HG02798 (cell line): Measurements from ENCODE around the gene ATG14.
A peak's percentile ranks its signal among the peaks of the same experiment; 100 is the strongest.
"Not testable (repeated sequence)": the region's sequence is repeated elsewhere in the genome, so short reads cannot be mapped to it uniquely, and the experiment has no call there.

Experiments
- ATAC-seq: cut with Tn5 transposase; IDR thresholded peaks from one replicate; pipeline ENCODE4 v1.9.1; 2021; ENCODE audit warnings: mild to moderate bottlenecking; ENCODE audit not compliant: unreplicated experiment, poor library complexity

Gene ATG14, protein sequence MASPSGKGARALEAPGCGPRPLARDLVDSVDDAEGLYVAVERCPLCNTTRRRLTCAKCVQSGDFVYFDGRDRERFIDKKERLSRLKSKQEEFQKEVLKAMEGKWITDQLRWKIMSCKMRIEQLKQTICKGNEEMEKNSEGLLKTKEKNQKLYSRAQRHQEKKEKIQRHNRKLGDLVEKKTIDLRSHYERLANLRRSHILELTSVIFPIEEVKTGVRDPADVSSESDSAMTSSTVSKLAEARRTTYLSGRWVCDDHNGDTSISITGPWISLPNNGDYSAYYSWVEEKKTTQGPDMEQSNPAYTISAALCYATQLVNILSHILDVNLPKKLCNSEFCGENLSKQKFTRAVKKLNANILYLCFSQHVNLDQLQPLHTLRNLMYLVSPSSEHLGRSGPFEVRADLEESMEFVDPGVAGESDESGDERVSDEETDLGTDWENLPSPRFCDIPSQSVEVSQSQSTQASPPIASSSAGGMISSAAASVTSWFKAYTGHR

DNA sequence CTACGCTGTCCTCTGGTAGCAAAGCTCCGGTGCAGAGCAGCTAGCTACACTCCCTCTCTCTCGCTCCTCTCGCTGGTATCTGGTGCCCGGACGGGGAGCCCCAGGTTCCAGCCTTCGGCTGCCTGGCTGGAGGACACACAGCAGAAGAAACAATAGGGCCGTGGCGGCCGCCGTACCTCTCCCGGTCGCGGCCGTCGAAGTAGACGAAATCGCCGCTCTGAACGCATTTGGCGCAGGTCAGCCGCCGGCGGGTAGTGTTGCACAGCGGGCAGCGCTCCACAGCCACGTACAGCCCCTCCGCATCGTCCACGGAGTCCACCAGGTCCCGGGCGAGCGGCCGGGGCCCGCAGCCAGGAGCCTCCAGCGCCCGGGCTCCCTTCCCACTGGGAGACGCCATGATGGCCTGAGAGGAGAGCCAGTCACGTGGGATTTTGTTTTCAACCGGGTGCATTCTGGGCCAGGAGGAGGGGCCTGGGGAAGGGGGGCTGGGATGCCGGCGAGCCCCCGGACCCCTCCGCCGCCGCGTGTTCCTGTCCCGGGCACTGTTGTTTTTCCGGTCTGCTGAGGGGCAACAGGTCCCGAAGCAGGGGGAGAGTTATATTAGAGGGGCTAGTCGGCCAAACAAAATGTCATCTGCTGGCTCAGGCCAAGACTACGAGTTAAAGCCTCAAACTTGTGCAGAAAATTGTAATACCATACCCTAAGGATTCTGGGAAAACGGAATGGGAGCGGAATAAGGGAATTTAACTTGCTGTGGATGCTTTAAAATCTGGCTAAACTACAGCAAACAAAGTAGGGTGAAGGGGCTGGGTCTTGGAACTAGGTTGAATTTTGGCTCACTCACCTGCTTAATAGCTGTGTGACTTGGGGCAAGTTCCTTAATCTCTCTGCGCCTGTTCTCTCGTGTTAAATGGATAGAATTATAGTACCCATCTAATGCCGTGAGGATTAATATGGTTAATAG, at the start of gene ATG14:
Gene ATG14, minus strand, starts transcription at position 405 of the 964 bp plus-strand sequence. Its CDS starts 8 bp downstream, at position 397.
- peak; percentile 96 for ATAC-seq

DNA sequence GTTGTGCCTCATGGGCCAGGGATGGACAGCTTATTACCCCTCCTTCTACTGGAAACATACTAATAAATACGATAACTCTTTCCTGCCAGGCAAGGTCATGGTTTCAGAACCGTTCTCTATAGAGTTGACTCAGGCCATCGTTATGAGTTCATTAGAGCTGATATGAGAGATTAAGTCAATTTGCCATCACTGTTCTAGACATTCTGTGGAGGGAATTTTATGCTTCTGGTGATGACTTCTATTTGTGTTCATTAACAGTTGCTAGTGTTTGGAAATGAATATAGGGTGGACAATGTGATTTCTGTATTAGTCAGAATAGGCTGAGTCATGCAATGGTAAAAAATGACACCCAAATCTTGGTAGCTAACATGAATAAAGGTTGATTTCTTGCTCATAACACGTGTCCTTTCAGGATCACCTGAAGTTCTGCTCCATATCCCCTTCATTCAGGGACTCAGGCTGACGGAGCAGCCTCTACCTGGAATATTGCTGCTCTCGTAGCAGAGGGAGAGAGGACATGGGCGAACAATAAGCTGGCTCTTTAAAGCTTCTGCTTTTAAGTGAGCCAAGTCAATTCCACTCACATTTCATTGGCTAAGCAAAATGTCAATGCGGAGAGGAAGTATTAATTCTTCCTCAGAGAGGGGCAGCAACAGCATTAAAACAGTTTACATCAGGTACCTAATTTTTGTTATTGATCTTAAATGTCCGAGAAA, 47.3 kb upstream of the ATG14 start:
- peak; percentile 80 for ATAC-seq

DNA sequence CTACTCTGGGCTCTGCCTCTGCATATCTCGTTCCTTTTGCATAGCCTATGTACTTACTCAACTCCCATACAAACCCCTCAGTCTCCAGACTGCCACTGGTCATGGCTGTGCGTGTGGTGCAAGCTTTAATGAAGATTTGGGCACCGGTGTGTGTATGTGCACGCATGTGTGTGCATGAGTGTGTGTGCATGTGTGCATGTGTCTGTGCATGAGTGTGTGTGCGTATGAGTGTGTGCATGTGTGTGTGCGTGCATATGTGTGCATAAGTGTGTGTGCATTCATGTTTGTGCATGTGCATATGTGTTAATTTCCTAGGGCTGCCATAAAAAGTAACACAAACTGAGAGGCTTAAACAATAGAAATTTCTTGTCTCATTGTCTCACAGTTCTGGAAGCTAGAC, 45.9 kb upstream of the ATG14 start:
- ATAC-seq, result no peak

DNA sequence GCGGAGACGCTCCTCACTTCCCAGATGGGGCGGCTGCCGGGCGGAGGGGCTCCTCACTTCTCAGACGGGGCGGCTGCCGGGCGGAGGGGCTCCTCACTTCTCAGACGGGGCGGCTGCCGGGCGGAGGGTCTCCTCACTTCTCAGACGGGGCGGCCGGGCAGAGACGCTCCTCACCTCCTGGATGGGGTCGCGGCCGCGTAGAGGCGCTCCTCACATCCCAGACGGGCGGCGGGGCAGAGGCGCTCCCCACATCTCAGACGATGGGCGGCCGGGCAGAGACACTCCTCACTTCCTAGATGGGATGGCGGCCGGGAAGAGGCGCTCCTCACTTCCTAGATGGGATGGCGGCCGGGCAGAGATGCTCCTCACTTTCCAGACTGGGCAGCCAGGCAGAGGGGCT, 44.8 kb upstream of the ATG14 start:
- not testable (repeated sequence) for ATAC-seq

DNA sequence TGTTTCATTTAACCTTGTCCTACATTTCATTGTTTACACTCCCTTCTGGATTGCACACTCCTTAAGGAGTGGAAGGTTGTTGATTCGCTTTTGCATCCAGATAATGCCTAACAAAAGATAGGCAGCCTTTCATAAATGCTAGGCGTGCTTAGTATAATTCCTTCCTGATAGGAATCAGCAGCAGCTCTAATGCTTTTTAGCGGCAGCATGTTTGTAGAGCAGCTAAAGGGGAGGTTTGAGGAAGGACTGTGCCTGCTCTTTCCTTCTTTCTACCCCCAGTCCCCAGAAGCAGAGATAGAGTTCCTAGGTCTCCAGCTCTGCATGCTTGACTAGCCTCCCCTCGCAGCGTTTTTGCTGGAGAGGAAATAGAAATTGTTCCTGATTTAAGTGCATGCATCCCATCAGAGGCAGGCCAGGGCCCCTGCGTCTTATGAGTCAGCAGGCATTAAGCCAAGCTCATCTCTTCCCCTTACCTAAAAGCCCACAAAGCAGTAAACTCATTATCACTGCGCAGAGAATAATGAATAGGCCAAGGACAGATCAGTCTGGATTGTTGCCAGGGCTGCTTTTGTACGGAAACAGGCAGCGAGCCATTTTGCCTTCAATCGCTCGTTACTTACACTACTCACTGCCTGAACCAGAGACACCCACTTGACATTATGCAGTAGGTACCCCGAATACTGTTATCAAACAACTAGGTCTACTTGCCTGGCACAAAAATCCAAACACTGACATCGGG, 42.8 kb upstream of the ATG14 start:
- no peak for ATAC-seq

DNA sequence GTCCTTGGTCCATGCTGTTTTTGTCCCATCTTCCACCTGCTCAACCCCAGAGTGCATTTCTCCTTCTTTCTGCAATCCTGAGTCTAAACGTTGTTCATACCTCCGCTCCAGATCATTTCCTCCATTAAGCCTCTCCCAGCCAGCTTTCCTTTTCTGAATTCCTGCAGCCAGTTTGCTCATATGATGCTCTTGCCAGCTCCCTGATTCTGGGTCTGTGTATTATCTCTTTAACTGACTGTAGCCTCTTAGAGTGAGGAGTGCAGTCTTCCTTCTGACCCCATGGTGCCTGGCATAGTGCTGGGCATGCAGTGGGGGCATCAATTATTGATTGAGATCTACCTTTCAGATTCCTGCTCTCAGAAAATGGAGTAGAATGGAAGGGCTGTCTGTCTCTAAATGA, 40.3 kb upstream of the ATG14 start:
- ATAC-seq, result no peak

DNA sequence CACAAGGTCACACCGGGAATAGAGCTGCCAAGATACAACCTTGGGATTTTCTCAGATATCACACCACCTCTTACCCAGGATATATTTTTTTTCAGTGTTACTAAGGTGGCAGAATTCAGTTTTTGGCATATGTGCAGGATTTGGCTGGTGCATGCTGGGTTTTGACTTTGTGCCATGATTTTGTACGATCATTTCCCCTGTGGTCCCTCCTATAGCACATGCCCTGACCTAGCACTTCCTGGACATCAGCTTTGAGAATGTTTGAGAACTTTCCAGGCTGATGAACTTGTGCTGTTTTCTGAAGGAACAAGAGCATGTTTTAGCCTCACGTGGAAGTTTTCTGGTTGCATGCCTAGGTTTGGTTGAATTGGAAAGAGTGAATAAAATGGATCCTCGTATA, 39.8 kb upstream of the ATG14 start:
- ATAC-seq, result no peak

DNA sequence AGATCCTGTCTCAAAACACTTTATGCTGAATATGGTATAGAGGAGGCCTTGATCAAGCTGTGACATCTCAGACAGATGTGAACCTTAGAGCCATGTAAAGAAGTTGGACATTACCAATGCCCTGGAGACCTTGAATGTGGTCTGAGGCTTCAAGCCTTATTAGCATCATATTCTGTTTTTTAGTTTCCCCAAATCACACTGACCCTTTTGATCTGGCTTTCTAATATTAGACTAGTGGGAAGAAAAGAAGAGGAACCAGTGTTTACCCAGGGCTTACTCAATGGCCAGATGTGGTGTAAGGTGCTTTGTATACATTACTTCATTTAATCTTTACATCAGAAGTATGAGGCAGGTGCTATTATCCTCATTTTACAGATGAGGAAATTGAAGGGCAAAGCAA, 39.4 kb upstream of the ATG14 start:
- peak; percentile 41 for ATAC-seq

DNA sequence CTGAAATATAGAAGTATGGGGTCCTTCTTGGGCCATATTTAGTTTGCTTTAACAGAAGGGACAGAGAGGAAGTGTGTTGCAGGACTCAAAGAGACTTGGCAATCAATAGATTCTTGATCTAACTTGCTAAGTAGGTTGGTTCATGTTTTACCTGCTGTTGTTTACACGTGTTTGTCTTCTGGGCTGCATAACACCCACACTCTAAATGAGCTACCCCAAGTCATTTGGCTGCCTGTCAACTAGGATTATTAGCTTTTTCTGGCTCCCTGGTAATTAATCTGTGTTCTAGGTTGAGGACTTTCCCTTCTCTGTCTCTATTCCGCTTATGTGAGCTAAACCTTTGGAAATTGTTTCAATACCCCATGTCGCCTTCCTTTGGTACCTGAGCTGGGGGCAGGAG, 38.9 kb upstream of the ATG14 start:
- ATAC-seq, result peak; percentile 7

DNA sequence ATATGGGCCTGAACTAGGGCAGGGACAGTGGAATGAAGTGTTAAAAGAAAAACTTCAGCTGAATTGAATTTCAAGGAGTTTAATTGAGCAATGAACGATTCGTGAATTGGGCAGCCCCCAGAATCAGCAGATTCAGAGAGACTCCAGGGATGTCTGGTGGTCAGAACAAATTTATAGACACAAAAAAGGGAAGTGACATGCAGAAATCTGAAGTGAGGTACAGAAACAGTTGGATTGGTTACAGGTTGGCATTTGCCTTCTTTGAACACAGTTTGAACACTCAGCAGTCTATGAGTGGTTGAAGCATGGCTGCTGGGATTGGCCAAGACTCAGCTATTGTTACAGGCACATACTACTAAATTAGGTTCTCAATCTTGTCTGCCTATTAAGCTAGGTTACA, 38.5 kb upstream of the ATG14 start:
- ATAC-seq, result no peak

DNA sequence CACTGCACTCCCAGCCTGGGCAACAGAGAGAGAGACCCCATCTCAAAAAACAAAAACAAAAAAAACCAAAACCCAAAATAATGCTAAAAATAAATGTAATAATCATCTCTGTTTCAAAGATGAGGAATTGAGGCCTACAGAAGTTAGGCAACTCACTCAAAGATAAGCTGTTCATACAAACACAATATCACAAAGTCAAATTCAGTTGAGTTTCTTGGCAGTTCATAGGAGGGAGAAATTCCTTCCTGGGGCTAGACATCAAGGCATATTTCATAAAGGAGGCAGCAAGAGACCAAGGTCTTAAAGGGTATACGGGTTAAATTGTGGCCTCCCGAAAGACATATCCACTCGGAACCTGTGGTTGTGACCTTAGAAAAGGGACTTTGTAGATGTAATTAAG, 37.5 kb upstream of the ATG14 start:
- no peak for ATAC-seq

DNA sequence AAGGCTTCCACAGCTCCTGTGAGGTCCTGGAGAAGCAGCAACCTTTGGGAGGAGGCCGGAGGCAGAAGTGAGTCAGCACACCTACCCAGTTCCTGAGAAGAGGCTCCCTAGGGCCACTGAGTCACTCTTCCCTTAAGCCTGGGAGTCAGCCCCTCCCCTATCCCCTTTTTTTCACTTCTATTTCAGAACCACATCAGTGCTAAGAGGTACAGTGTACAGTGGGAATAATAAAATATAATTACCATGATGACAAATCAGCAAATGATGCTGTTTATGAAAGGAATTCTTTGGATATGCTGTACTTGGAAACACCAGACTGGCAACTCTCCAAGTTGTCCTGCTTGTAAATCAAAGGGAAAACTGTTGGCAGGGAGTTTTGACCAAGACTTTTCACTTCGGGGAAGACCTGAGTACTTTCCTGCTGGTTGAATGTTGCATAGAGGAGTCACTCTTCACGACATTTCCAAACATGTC, 36.5 kb upstream of the ATG14 start:
- ATAC-seq, result no peak

DNA sequence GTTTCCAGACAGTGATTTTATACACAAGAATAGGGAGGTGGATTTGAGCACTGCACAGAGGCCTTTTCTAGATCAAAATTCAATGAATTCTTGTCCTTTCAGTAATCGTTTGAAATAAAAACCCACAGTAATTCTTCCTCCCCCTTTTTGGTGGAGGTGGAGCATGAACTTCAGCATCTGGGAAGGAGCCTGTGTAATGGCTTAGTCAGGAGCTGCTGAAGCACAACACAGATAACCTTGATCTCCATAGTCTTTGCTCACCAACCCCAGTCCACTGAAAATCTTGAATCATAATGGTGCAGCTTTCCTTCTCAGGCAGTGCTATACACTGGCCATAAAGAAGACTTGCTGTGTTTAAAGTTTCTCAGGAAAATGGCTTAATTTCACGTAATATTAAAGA, 35.2 kb upstream of the ATG14 start:
- no peak for ATAC-seq

DNA sequence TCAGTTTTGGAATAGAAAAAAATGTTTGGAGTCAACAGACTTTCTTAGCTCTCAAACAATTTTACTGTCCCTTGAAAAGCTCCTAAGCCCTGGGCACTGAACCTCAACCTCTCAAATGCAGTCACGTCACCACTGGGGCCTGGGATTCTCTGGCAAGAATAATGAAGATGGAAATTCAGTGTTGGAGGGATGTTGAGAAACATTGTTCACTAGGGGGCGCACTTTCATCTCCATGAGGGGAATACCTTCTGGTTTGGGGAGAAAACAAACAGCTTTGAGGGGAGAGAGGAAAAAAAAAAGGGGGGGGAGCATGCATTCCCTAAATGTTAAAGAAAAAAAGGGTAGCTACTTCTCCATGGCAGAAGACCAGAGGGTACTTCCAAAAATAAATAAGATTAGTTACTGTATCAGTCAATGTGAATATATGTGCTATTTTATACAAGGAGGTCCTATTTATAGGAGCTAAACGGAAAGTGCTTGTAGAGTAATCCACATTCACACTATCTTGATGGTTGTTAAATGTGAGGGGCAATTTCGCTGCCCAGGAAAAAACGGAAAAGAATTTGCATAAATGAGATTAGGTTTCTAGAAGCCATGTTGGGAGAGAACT, 34.6 kb upstream of the ATG14 start:
- no peak for ATAC-seq

DNA sequence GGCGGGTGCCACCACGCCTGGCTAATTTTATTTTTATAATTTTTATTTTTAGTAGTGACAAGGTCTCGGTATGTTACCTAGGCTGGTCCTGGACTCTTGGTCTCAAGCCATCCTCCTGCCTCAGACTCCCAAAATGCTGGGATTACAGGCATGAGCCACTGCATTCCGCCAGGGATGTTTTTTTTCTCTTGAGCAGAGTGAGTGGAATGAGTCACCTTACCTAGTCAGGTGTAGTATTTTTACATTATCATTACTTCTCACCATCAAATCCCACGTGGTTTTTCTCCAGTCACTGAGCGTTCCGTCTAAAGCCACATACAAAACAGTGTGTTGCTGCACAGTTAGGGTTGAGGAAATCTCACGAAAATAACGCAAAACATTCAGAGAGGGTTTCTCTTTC, 29.7 kb upstream of the ATG14 start:
- ATAC-seq, result no peak

DNA sequence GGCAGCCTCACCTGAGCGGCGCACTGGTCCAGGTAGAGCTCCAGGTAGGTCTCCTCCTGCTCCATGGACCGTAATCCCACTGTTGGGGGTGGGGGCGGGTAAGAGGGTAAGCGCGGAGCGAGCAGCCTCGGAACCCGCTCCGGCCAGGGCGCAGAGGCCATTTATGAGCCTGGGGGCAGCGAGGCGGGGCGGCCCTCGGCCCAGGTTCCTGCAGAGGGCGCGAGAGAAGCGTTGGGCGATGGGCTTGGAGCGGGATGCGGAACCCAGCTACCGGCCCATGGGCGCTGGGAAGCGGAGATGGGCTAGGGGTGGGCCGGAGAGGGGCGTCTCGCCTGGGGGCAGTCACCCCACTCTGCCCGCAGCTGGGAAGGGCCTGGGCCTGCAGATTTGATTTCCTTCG, 28.8 kb upstream of the ATG14 start, which contains the start of gene TBPL2:
Gene TBPL2, minus strand, starts transcription at position 232 of the 400 bp plus-strand sequence. Its CDS starts 167 bp downstream, at position 65.
- no peak for ATAC-seq

DNA sequence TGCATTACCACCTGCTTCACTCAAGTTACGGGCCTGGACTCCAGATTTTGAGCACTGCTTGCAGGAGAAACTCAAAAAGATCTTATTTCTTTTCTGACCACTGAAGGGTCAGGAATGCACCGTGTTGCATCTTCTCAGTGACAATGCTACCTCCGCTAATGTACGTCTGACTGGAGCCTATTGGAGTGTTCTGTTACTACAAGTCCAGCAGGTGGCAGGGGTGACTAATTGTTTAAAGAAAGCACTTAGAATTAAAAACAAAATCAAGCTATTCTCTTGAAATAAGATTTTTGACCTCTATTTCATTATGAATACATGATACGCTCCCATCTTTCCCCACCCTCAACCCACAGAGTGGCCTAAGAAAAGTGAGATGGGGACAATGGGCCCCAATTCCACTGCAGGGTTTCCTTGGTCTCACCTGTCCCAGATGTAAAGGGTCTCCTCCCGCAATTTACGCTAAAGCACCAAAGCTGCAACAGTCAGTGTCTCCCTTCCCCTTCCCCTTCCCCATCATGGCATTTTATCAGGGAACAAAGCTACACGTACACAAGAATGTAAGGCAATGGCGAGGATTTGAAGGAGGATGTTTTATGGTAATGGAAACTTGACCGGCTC, 26.5 kb upstream of the ATG14 start:
- ATAC-seq, result no peak

DNA sequence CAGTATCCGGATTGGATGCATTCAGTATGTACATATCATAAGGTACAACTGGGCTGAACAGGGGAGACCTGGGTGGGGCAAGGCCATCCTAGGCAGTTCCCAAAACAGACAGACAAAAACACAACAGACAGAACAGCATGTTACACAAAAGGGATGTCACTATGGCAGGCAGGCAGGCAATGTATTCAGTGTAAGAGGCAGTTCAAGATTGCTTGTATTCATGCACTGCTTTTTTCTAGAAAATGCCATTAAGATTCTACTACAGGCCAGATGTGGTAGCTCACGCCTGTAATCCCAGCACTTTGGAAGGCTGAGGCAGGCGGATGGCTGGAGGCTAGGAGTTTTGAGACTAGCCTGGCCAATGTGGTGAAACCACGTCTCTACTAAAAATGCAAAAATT, 25.3 kb upstream of the ATG14 start:
- ATAC-seq, result no peak

DNA sequence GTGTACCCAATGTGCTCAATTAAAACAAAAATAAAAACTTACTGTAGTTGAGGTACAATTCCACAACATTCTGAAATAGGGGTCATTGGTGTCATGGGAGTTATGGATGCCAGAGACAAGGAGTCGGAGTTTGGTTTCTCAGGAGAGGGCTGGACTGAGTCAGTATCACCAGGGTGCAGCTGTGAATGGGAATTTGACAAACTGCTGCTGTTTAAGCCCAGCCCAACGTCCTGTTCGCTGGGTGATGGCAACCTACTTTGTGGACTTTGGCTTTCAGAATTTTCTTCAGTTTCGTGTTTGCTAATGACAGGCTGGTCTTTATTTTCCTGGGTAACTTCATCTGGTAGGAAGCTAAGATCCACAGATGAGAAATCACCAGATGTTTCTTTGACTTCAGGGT, 24.9 kb upstream of the ATG14 start:
- no peak for ATAC-seq
